ENCODE measurements around the gene CELF1.

Gene CELF1

GRCh38 chr11:47507563-47508239 lies 45.2 kb downstream of the CELF1 start:
- in situ Hi-C loops (cut with HindIII; ENCODE audit: low sequenced_read_pairs): no loop called here
- no peak for DNase-seq (ENCODE audit: low read depth)
- no peak overlapping the region for H3K4me3 ChIP-seq (ENCODE audit: low read depth, low read length)
- TF ChIP-seq CTCF (IDR thresholded peaks at IDR 0.05; ENCODE audit: low read depth, low read length, missing control alignments): no peak

- in situ Hi-C loops (cut with HindIII; ENCODE audit: low sequenced_read_pairs): no loop called here
- no peak overlapping the region for H3K4me3 ChIP-seq (ENCODE audit: low read depth, low read length)
- no peak for DNase-seq (ENCODE audit: low read depth)
- TF ChIP-seq CTCF (IDR thresholded peaks at IDR 0.05; ENCODE audit: low read depth, low read length, missing control alignments): no peak
Measured at GRCh38 chr11:47506795-47507562, 46.0 kb downstream of the CELF1 start.

GRCh38 chr11:47506373-47506772 lies 46.6 kb downstream of the CELF1 start:
- H3K4me3 ChIP-seq (ENCODE audit: low read depth, low read length): no peak overlapping the region
- TF ChIP-seq CTCF (IDR thresholded peaks at IDR 0.05; ENCODE audit: low read depth, low read length, missing control alignments): no peak
- DNase-seq (ENCODE audit: low read depth): no peak
- in situ Hi-C loops (cut with HindIII; ENCODE audit: low sequenced_read_pairs): no loop called here

GRCh38 chr11:47504910-47505309 lies 48.0 kb downstream of the CELF1 start:
- no peak for DNase-seq (ENCODE audit: low read depth)
- in situ Hi-C loops (cut with HindIII; ENCODE audit: low sequenced_read_pairs): no loop called here
- H3K4me3 ChIP-seq (ENCODE audit: low read depth, low read length): no peak overlapping the region
- TF ChIP-seq CTCF (IDR thresholded peaks at IDR 0.05; ENCODE audit: low read depth, low read length, missing control alignments): no peak

GRCh38 chr11:47503227-47503626 lies 49.7 kb downstream of the CELF1 start:
- in situ Hi-C loops (cut with HindIII; ENCODE audit: low sequenced_read_pairs): no loop called here
- DNase-seq (ENCODE audit: low read depth): no peak
- TF ChIP-seq CTCF (IDR thresholded peaks at IDR 0.05; ENCODE audit: low read depth, low read length, missing control alignments): no peak
- no peak overlapping the region for H3K4me3 ChIP-seq (ENCODE audit: low read depth, low read length)

GRCh38 chr11:47502767-47503166 lies 50.2 kb downstream of the CELF1 start:
- H3K4me3 ChIP-seq (ENCODE audit: low read depth, low read length): no peak overlapping the region
- TF ChIP-seq CTCF (IDR thresholded peaks at IDR 0.05; ENCODE audit: low read depth, low read length, missing control alignments): no peak
- DNase-seq (ENCODE audit: low read depth): no peak
- in situ Hi-C loops (cut with HindIII; ENCODE audit: low sequenced_read_pairs): no loop called here

All from astrocyte of the cerebellum (primary cell).